ENCODE results near the gene ESYT2.

Gene ESYT2

GRCh38 chr7:158783595-158783994 is 45.7 kb downstream of the ESYT2 start:
- DNase-seq = no peak
- H3K27me3 Mint-ChIP-seq (ENCODE audit: low read depth, poor library complexity) = no peaks in the 10 kb centered on the region
- no peak overlapping the region for H3K27ac Mint-ChIP-seq
- TF ChIP-seq, protein P1, sequence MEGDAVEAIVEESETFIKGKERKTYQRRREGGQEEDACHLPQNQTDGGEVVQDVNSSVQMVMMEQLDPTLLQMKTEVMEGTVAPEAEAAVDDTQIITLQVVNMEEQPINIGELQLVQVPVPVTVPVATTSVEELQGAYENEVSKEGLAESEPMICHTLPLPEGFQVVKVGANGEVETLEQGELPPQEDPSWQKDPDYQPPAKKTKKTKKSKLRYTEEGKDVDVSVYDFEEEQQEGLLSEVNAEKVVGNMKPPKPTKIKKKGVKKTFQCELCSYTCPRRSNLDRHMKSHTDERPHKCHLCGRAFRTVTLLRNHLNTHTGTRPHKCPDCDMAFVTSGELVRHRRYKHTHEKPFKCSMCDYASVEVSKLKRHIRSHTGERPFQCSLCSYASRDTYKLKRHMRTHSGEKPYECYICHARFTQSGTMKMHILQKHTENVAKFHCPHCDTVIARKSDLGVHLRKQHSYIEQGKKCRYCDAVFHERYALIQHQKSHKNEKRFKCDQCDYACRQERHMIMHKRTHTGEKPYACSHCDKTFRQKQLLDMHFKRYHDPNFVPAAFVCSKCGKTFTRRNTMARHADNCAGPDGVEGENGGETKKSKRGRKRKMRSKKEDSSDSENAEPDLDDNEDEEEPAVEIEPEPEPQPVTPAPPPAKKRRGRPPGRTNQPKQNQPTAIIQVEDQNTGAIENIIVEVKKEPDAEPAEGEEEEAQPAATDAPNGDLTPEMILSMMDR (IDR thresholded peaks at IDR 0.05) = no peak
- H3K4me3 Mint-ChIP-seq = no peak overlapping the region
- no peaks in the 10 kb centered on the region for H3K4me1 Mint-ChIP-seq
- no peaks in the 10 kb centered on the region for H3K9me3 Mint-ChIP-seq
- peaks cover 8% of the 10 kb centered on the region for H3K36me3 Mint-ChIP-seq (ENCODE audit: low read depth)

DNA sequence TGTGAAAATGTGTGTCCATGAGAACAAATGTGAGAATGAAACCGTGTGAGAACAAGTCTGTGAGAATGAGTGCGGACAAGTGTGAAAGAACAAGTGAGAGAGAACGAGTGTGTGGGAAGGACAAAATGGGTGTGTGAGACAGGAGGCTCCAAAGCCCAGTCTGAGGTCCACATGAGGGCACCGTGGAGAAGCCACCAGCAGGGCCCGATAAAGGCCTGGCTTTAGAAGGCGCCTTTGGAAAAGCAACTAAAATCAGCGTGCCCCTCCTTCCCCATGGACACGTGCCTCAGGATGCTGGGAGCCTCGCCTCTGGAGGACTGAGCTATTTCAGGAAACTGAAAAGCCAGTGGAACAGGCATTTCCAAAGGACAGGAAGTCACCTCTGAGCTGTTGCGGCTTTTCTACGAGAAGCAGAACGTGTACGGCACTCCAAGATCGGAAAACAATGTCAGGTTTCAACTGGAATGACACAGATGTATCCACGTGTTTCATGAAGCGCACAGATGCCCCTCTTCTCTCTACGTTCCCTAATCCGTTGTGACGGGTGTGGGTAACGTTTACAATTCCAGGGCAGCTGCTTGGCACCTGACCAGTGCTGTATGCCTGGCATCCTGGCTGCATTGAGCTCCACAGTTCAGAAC is 46.4 kb downstream of the ESYT2 start:
- no peak for DNase-seq
- no peaks in the 10 kb centered on the region for H3K27me3 Mint-ChIP-seq (ENCODE audit: low read depth, poor library complexity)

GRCh38 chr7:158781974-158782664 is 47.2 kb downstream of the ESYT2 start:
- H3K4me1 Mint-ChIP-seq = no peaks in the 10 kb centered on the region
- H3K27ac Mint-ChIP-seq = no peak overlapping the region
- H3K36me3 Mint-ChIP-seq (ENCODE audit: low read depth) = peaks cover 18% of the 10 kb centered on the region
- DNase-seq = no peak
- no peaks in the 10 kb centered on the region for H3K9me3 Mint-ChIP-seq
- TF ChIP-seq, protein P1 (IDR thresholded peaks at IDR 0.05) = no peak
- no peak overlapping the region for H3K4me3 Mint-ChIP-seq
- H3K27me3 Mint-ChIP-seq (ENCODE audit: low read depth, poor library complexity) = no peaks in the 10 kb centered on the region

More for the DNA sequence above, 46.4 kb downstream of the ESYT2 start:
- H3K27ac Mint-ChIP-seq = no peak overlapping the region
- no peaks in the 10 kb centered on the region for H3K9me3 Mint-ChIP-seq
- no peak overlapping the region for H3K4me3 Mint-ChIP-seq
- no peaks in the 10 kb centered on the region for H3K4me1 Mint-ChIP-seq
- peaks cover 11% of the 10 kb centered on the region for H3K36me3 Mint-ChIP-seq (ENCODE audit: low read depth)
- TF ChIP-seq, protein P1 (IDR thresholded peaks at IDR 0.05) = no peak

DNA sequence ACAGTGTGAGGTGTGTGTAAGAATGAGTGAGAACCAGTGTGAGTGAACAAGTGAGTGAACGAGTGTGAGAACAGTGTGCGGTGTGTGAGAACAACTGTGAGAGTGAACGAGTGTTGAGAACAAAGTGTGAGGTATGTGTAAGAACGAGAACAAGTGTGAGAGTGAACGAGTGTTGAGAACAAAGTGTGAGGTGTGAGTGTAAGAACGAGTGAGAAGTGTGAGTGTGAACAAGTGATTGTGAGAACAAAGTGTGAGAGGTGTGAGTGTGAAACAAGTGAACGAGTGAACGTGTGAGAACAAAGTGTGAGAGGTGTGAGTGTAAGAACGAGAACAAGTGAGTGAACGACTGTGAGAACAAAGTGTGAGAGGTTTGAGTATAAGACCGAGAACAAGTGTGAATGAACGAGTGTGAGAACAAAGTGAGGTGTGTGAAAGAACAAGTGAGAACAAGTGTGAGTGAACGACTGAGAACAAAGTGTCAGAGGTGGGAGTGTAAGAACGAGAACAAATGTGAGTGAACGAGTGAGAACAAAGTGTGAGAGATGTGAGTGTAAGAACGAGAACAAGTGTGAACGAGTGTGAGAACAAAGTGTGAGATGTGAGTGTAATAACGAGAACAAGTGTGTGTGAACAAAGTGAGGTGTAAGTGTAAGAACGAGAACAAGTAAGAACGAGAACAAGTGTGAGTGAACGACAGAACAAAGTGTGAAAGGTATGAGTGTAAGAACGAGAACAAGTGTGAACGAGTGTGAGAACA is 47.9 kb downstream of the ESYT2 start:
- no peak overlapping the region for H3K27ac Mint-ChIP-seq
- peaks cover 18% of the 10 kb centered on the region for H3K36me3 Mint-ChIP-seq (ENCODE audit: low read depth)
- H3K4me1 Mint-ChIP-seq = no peaks in the 10 kb centered on the region
- H3K9me3 Mint-ChIP-seq = no peaks in the 10 kb centered on the region
- H3K4me3 Mint-ChIP-seq = no peak overlapping the region
- TF ChIP-seq, protein P1 (IDR thresholded peaks at IDR 0.05) = no peak
- DNase-seq = no peak
- H3K27me3 Mint-ChIP-seq (ENCODE audit: low read depth, poor library complexity) = no peaks in the 10 kb centered on the region

GRCh38 chr7:158779061-158780000 is 50.0 kb downstream of the ESYT2 start:
- H3K27ac Mint-ChIP-seq = no peak overlapping the region

More at GRCh38 chr7:158779061-158780000, 50.0 kb downstream of the ESYT2 start:
- no peaks in the 10 kb centered on the region for H3K27me3 Mint-ChIP-seq (ENCODE audit: low read depth, poor library complexity)
- no peaks in the 10 kb centered on the region for H3K4me1 Mint-ChIP-seq
- no peaks in the 10 kb centered on the region for H3K9me3 Mint-ChIP-seq
- DNase-seq = no peak
- TF ChIP-seq, protein P1 (IDR thresholded peaks at IDR 0.05) = no peak
- peaks cover 34% of the 10 kb centered on the region for H3K36me3 Mint-ChIP-seq (ENCODE audit: low read depth)
- no peak overlapping the region for H3K4me3 Mint-ChIP-seq

Data from nephron progenitor cell (in vitro differentiated cells).